HepG2 (cell line): ENCODE results near the gene NFATC1. TPM values are rescaled to one million over a fixed set of nuclear protein-coding genes. Genes with fewer than 3 reads are reported as not detected.

ENCODE experiments used
- ATAC-seq: fragments of 200-7000 bp; cut with Tn5 transposase; 3 replicates; pipeline ENCODE4 v1.9.1; 2020; ENCODE audit warnings: mild to moderate bottlenecking, moderate library complexity
- BruUV-seq: library from RNA; stranded (reverse); fragments of 400-500 nt; replicated peaks from 2 replicates; lab custom pipeline; 2021; lab: Mats Ljungman, UMichigan
- CTCF ChIA-PET: fragments of 300-600 bp; formaldehyde crosslinking; extraction: SDS; loops from one replicate; lab custom pipeline; 2021; ENCODE audit warnings: low total read pairs, inconsistent platforms, low intra/inter-chr PET ratio; lab: Yijun Ruan, JAX
- POLR2A ChIA-PET: fragments of 350-600 bp; sonication (Branson Sonifier 250); formaldehyde crosslinking; loops from one replicate; lab custom pipeline; 2020; ENCODE audit warnings: antibody characterized with exemption, inconsistent platforms; lab: Yijun Ruan, JAX
- DNase-seq: peaks from one replicate; pipeline ENCODE4 v3.0.0-alpha.2; 2015; ENCODE audit warnings: low spot score
- FAIRE-seq: peaks from 3 replicates; lab custom pipeline; 2011; peaks lifted over from hg19 to GRCh38; lab: Jason Lieb, UNC
- H2AFZ ChIP-seq: one replicate; pipeline ENCODE4 v1.6.1; 2011; ENCODE audit warnings: low read length, inconsistent platforms
- H3K27ac ChIP-seq: fragments of 300-600 bp; 3 replicates; pipeline ENCODE4 v1.8.0; 2011; ENCODE audit warnings: mixed run types, mild to moderate bottlenecking, mixed read lengths, low read length, inconsistent platforms; ENCODE audit not compliant: insufficient read depth; ENCODE audit errors: extremely low read length
- H3K27me3 ChIP-seq, 2 experiments: fragments of 200-600 bp in 1 of 2; 2 replicates in 1 of 2; 3 replicates in 1 of 2; pipeline versions ENCODE4 v1.6.0 to v1.8.0; 2011; ENCODE audit warnings: low read length in 2 of 2, mild to moderate bottlenecking in 2 of 2, moderate library complexity in 2 of 2, inconsistent platforms in 1 of 2; ENCODE audit not compliant: insufficient read depth in 2 of 2, control insufficient read depth in 1 of 2
- H3K36me3 ChIP-seq, 2 experiments: fragments of 200-600 bp in 1 of 2; replicated peaks in 1 of 2; 2 replicates in 1 of 2; 3 replicates in 1 of 2; pipeline versions ENCODE4 v1.5.1 to v1.8.0; 2011; ENCODE audit warnings: low read length in 2 of 2, inconsistent platforms in 1 of 2; ENCODE audit not compliant: insufficient read depth in 2 of 2, control insufficient read depth in 1 of 2
- H3K4me1 ChIP-seq: 2 replicates; pipeline ENCODE4 v1.5.1; 2012; ENCODE audit warnings: low read length, inconsistent platforms; ENCODE audit not compliant: insufficient read depth
- H3K4me2 ChIP-seq: 2 replicates; pipeline ENCODE4 v1.6.0; 2011; ENCODE audit warnings: low read depth, low read length, inconsistent platforms
- H3K4me3 ChIP-seq, 3 experiments: fragments of 200-600 bp in 1 of 3; sonication (generic), shearing (Covaris generic) in 1 of 3; replicated peaks in 1 of 3; 2 replicates each; pipeline ENCODE4 v1.5.1; 2011 to 2016; ENCODE audit warnings: low read length in 3 of 3, inconsistent platforms in 2 of 3, low read depth in 2 of 3, mild to moderate bottlenecking in 2 of 3, control low read depth in 1 of 3, mixed read lengths in 1 of 3; ENCODE audit not compliant: insufficient read depth in 1 of 3
- H3K79me2 ChIP-seq: one replicate; pipeline ENCODE4 v1.6.1; 2011; ENCODE audit warnings: low read length, inconsistent platforms; ENCODE audit not compliant: insufficient read depth
- H3K9ac ChIP-seq: 2 replicates; pipeline ENCODE4 v1.6.0; 2011; ENCODE audit warnings: mild to moderate bottlenecking, low read depth, low read length, inconsistent platforms; ENCODE audit not compliant: insufficient read depth
- H3K9me3 ChIP-seq: 2 replicates; pipeline ENCODE4 v1.5.1; 2012; ENCODE audit warnings: mild to moderate bottlenecking, low read length
- H4K20me1 ChIP-seq: 2 replicates; pipeline ENCODE4 v1.6.0; 2011; ENCODE audit warnings: inconsistent platforms, mild to moderate bottlenecking, low read length, moderate library complexity; ENCODE audit not compliant: insufficient read depth
- CREB3 ChIP-seq: sonication (generic); formaldehyde crosslinking; IDR thresholded peaks from 2 replicates; pipeline ENCODE4 v1.5.0; 2020; ENCODE audit warnings: missing genetic modification reagents
- ISX ChIP-seq: sonication (generic); formaldehyde crosslinking; conservative IDR thresholded peaks from 2 replicates; pipeline ENCODE4 v1.5.0; 2020; ENCODE audit warnings: missing genetic modification reagents
- NFIC ChIP-seq: IDR thresholded peaks from 2 replicates; pipeline ENCODE4 v1.6.1; 2012; ENCODE audit warnings: mild to moderate bottlenecking, low read length, inconsistent platforms
- NR2F2 ChIP-seq: IDR thresholded peaks from 2 replicates; pipeline ENCODE4 v1.6.1; 2012; ENCODE audit warnings: low read depth, inconsistent platforms, borderline replicate concordance
- REL ChIP-seq: sonication (generic); formaldehyde crosslinking; conservative IDR thresholded peaks from 2 replicates; pipeline ENCODE4 v1.8.0; 2022; ENCODE audit warnings: mild to moderate bottlenecking, missing genetic modification reagents, moderate library complexity
- SP2 ChIP-seq: sonication (generic); formaldehyde crosslinking; IDR thresholded peaks from 2 replicates; pipeline ENCODE4 v1.5.1; 2020; ENCODE audit warnings: mild to moderate bottlenecking, missing genetic modification reagents
- TARDBP ChIP-seq: sonication (generic); formaldehyde crosslinking; IDR thresholded peaks from 2 replicates; pipeline ENCODE4 v1.8.0; 2022; ENCODE audit warnings: mild to moderate bottlenecking, missing genetic modification reagents
- TBX3 ChIP-seq: fragments of 450-650 bp; IDR thresholded peaks from 2 replicates; pipeline ENCODE4 v1.6.1; 2017; ENCODE audit warnings: antibody characterized with exemption, mild to moderate bottlenecking, inconsistent platforms, borderline replicate concordance
- ZFP36L2 ChIP-seq: sonication (generic); formaldehyde crosslinking; IDR thresholded peaks from 2 replicates; pipeline ENCODE4 v1.4.0; 2020; ENCODE audit warnings: missing genetic modification reagents
- ZIK1 ChIP-seq: sonication (generic); formaldehyde crosslinking; IDR thresholded peaks from 2 replicates; pipeline ENCODE4 v1.5.0; 2020; ENCODE audit warnings: mild to moderate bottlenecking, low read depth, missing genetic modification reagents, borderline replicate concordance
- ZNF18 ChIP-seq: sonication (generic); formaldehyde crosslinking; IDR thresholded peaks from 2 replicates; pipeline ENCODE4 v1.8.0; 2022; ENCODE audit warnings: mild to moderate bottlenecking, missing genetic modification reagents; ENCODE audit not compliant: insufficient replicate concordance
- ZNF564 ChIP-seq: sonication (generic); formaldehyde crosslinking; IDR thresholded peaks from 2 replicates; pipeline ENCODE4 v1.8.1; 2023; ENCODE audit warnings: mild to moderate bottlenecking, missing genetic modification reagents
- WGBS: methylation state at CpG from one replicate; pipeline ENCODE4 v1.1.6; 2017; ENCODE audit warnings: low lambda C conversion rate; 5-methylcytosine and 5-hydroxymethylcytosine counted together
- in situ Hi-C: cut with HindIII; loops from 2 replicates; pipeline ENCODE4 v1.10.0; 2017; ENCODE audit warnings: low pct_unique_long_range_greater_than_20kb; ENCODE audit not compliant: extremely low pct_ligation_motif_present
- intact Hi-C: fragments of 100-400 bp; cut with micrococcal nuclease; formaldehyde crosslinking; loops from one replicate; pipeline ENCODE4 v1.10.0; 2022; ENCODE audit not compliant: unreplicated experiment
- polyA plus RNA-seq, 8 experiments: library from polyadenylated mRNA; depleted of rRNA in 3 of 8; stranded (reverse) in 7 of 8; unstranded in 1 of 8; fragments of >200 nt; fragmentation: Illumina TruSeq in 4 of 8; extraction: Trizol in 4 of 8; gene quantifications; 2 replicates each; pipeline versions ENCODE4 v1.2.1 to v1.2.3, GENCODE V29; 2011 to 2016; ENCODE audit warnings: low read depth in 4 of 8, missing spikeins in 1 of 8, mixed read lengths in 1 of 8; ENCODE audit not compliant: insufficient read depth in 1 of 8
- total RNA-seq, 5 experiments: library from RNA; depleted of rRNA; stranded (reverse); fragments of >200 nt; fragmentation: Illumina TruSeq; extraction: Trizol; gene quantifications; 2 replicates each; pipeline ENCODE4 v1.2.3, GENCODE V29; 2016; ENCODE audit warnings: low read depth in 1 of 5
- TF ChIP-seq, protein P1 (sequence below): sonication (generic); formaldehyde crosslinking; IDR thresholded peaks from 2 replicates; pipeline ENCODE4 v1.5.0; 2020; ENCODE audit warnings: mild to moderate bottlenecking, missing genetic modification reagents, moderate library complexity
- TF ChIP-seq, protein P2 (sequence below): sonication (generic); formaldehyde crosslinking; IDR thresholded peaks from 2 replicates; pipeline ENCODE4 v1.4.0; 2020; ENCODE audit warnings: mild to moderate bottlenecking, missing genetic modification reagents
- TF ChIP-seq, protein P3 (sequence below): sonication (generic); formaldehyde crosslinking; IDR thresholded peaks from 2 replicates; pipeline ENCODE4; 2020; ENCODE audit warnings: missing genetic modification reagents, mild to moderate bottlenecking, borderline replicate concordance

Gene NFATC1
- total and polyA plus RNA-seq, 2 of the 13 experiments (the other 11 are each of a cell fraction or from before 2014, with no cell fraction given): not detected

GRCh38 chr18:79520478-79521390 is 125.0 kb downstream of the NFATC1 start:
- in situ Hi-C loops (no loop called here), intact Hi-C loops (no loop called here)
- no peaks in the 10 kb centered on the region for H3K36me3 ChIP-seq
- no TSS peak for BruUV-seq
- H3K4me1 ChIP-seq: peaks cover 6% of the 10 kb centered on the region; the same call in 1 of the 2 replicates
- no peak overlapping the region for H3K4me3 ChIP-seq
- CTCF ChIA-PET: no interaction called here
- H4K20me1 ChIP-seq: no peaks in the 10 kb centered on the region
- no peak overlapping the region for H3K9ac ChIP-seq
- no peak overlapping the region for H3K4me2 ChIP-seq
- TF ChIP-seq ZFP36L2 (CRISPR knock-in tag) (no peak), CREB3 (CRISPR knock-in tag) (no peak), ZNF564 (CRISPR knock-in tag) (no peak), TARDBP (CRISPR knock-in tag) (no peak), NR2F2 (no peak), SP2 (CRISPR knock-in tag) (no peak), ISX (no peak), NFIC (no peak), REL (CRISPR knock-in tag) (no peak), ZNF18 (CRISPR knock-in tag) (no peak), ZIK1 (CRISPR knock-in tag) (no peak), TBX3 (no peak)
- TF ChIP-seq, protein P1, sequence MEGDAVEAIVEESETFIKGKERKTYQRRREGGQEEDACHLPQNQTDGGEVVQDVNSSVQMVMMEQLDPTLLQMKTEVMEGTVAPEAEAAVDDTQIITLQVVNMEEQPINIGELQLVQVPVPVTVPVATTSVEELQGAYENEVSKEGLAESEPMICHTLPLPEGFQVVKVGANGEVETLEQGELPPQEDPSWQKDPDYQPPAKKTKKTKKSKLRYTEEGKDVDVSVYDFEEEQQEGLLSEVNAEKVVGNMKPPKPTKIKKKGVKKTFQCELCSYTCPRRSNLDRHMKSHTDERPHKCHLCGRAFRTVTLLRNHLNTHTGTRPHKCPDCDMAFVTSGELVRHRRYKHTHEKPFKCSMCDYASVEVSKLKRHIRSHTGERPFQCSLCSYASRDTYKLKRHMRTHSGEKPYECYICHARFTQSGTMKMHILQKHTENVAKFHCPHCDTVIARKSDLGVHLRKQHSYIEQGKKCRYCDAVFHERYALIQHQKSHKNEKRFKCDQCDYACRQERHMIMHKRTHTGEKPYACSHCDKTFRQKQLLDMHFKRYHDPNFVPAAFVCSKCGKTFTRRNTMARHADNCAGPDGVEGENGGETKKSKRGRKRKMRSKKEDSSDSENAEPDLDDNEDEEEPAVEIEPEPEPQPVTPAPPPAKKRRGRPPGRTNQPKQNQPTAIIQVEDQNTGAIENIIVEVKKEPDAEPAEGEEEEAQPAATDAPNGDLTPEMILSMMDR (CRISPR knock-in tag): no peak
- TF ChIP-seq, protein P2, sequence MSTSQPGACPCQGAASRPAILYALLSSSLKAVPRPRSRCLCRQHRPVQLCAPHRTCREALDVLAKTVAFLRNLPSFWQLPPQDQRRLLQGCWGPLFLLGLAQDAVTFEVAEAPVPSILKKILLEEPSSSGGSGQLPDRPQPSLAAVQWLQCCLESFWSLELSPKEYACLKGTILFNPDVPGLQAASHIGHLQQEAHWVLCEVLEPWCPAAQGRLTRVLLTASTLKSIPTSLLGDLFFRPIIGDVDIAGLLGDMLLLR (CRISPR knock-in tag): no peak
- TF ChIP-seq, protein P3, sequence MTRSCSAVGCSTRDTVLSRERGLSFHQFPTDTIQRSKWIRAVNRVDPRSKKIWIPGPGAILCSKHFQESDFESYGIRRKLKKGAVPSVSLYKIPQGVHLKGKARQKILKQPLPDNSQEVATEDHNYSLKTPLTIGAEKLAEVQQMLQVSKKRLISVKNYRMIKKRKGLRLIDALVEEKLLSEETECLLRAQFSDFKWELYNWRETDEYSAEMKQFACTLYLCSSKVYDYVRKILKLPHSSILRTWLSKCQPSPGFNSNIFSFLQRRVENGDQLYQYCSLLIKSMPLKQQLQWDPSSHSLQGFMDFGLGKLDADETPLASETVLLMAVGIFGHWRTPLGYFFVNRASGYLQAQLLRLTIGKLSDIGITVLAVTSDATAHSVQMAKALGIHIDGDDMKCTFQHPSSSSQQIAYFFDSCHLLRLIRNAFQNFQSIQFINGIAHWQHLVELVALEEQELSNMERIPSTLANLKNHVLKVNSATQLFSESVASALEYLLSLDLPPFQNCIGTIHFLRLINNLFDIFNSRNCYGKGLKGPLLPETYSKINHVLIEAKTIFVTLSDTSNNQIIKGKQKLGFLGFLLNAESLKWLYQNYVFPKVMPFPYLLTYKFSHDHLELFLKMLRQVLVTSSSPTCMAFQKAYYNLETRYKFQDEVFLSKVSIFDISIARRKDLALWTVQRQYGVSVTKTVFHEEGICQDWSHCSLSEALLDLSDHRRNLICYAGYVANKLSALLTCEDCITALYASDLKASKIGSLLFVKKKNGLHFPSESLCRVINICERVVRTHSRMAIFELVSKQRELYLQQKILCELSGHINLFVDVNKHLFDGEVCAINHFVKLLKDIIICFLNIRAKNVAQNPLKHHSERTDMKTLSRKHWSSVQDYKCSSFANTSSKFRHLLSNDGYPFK (CRISPR knock-in tag): no peak
- no peaks in the 10 kb centered on the region for H3K9me3 ChIP-seq
- POLR2A ChIA-PET: no interaction called here
- H3K79me2 ChIP-seq: no peaks in the 10 kb centered on the region
- peaks cover 0 to 39% of the 10 kb centered on the region in 2 experiments; a peak in 4 of 5 replicates for H3K27me3 ChIP-seq
- DNase-seq (no peak), ATAC-seq (no peak), FAIRE-seq (no peak)
- no peak overlapping the region for H3K27ac ChIP-seq
- no peak overlapping the region for H2AFZ ChIP-seq
- WGBS: 29% methylated on average over 7 of the region's 9 CpGs
